Activated naive CD4-positive, alpha-beta T cell treated with Interleukin-2 at 50 U/mL for 16 hours (primary cell): Measurements from ENCODE around the gene ITGA11.
"Not testable (repeated sequence)": the region's sequence is repeated elsewhere in the genome, so short reads cannot be mapped to it uniquely, and the experiment has no call there.

Source experiments
- DNase-seq: peaks from one replicate; pipeline ENCODE4 v3.0.0-alpha.2; 2020

ITGA11 gene

GRCh38 chr15:68424754-68425390 lies 7.1 kb downstream of the ITGA11 start:
- DNase-seq = no peak

GRCh38 chr15:68423359-68424296 lies 8.3 kb downstream of the ITGA11 start:
- no peak for DNase-seq

GRCh38 chr15:68422403-68423145 lies 9.4 kb downstream of the ITGA11 start:
- DNase-seq = not testable (repeated sequence)

GRCh38 chr15:68421798-68422402 lies 10.1 kb downstream of the ITGA11 start:
- DNase-seq = no peak

- no peak for DNase-seq
Measured at GRCh38 chr15:68421115-68421551, 10.8 kb downstream of the ITGA11 start.

- no peak for DNase-seq
Measured at GRCh38 chr15:68420186-68420684, 11.7 kb downstream of the ITGA11 start.

- no peak for DNase-seq
Measured at GRCh38 chr15:68419301-68420175, 12.4 kb downstream of the ITGA11 start.

- DNase-seq = no peak
Measured at GRCh38 chr15:68418611-68419161, 13.3 kb downstream of the ITGA11 start.

- no peak for DNase-seq
Measured at GRCh38 chr15:68417897-68418296, 14.1 kb downstream of the ITGA11 start.

- DNase-seq = no peak
Measured at GRCh38 chr15:68417051-68417450, 14.9 kb downstream of the ITGA11 start.

GRCh38 chr15:68416158-68416535 lies 15.8 kb downstream of the ITGA11 start:
- no peak for DNase-seq

- no peak for DNase-seq
Measured at GRCh38 chr15:68415501-68416157, 16.3 kb downstream of the ITGA11 start.

- DNase-seq = no peak
Measured at GRCh38 chr15:68415061-68415460, 16.9 kb downstream of the ITGA11 start.

- DNase-seq = no peak
Measured at GRCh38 chr15:68414591-68414990, 17.4 kb downstream of the ITGA11 start.

GRCh38 chr15:68414206-68414555 lies 17.8 kb downstream of the ITGA11 start:
- DNase-seq = no peak

- DNase-seq = no peak
Measured at GRCh38 chr15:68413363-68414205, 18.4 kb downstream of the ITGA11 start.

- DNase-seq = no peak
Measured at GRCh38 chr15:68412218-68412617, 19.7 kb downstream of the ITGA11 start.

- DNase-seq = no peak
Measured at GRCh38 chr15:68411735-68412134, 20.2 kb downstream of the ITGA11 start.

GRCh38 chr15:68411343-68411675 lies 20.7 kb downstream of the ITGA11 start:
- DNase-seq = no peak
